HUES48 (cell line): ENCODE results near the gene CNGA3.

Experiments
- H3K27ac ChIP-seq: one replicate; pipeline ENCODE4 v1.7.0; 2013; ENCODE audit warnings: low read depth, low read length, inconsistent platforms
- H3K27me3 ChIP-seq: 2 replicates; pipeline ENCODE4 v1.6.1; 2013; ENCODE audit warnings: mild to moderate bottlenecking, low read length; ENCODE audit not compliant: control insufficient read depth, insufficient read depth
- H3K36me3 ChIP-seq: 2 replicates; pipeline ENCODE4 v1.6.1; 2013; ENCODE audit warnings: low read length; ENCODE audit not compliant: control insufficient read depth, insufficient read depth
- H3K4me1 ChIP-seq: 2 replicates; pipeline ENCODE4 v1.6.1; 2013; ENCODE audit warnings: mild to moderate bottlenecking, low read length; ENCODE audit not compliant: control insufficient read depth, insufficient read depth
- H3K4me3 ChIP-seq: 2 replicates; pipeline ENCODE4 v1.5.1; 2013; ENCODE audit warnings: mild to moderate bottlenecking, low read depth, low read length
- H3K9ac ChIP-seq: 2 replicates; pipeline ENCODE4 v1.6.1; 2013; ENCODE audit warnings: mild to moderate bottlenecking, low read depth, low read length, moderate library complexity
- H3K9me3 ChIP-seq: 2 replicates; pipeline ENCODE4 v1.6.1; 2013; ENCODE audit warnings: low read length; ENCODE audit not compliant: control insufficient read depth, insufficient read depth

Gene CNGA3

DNA sequence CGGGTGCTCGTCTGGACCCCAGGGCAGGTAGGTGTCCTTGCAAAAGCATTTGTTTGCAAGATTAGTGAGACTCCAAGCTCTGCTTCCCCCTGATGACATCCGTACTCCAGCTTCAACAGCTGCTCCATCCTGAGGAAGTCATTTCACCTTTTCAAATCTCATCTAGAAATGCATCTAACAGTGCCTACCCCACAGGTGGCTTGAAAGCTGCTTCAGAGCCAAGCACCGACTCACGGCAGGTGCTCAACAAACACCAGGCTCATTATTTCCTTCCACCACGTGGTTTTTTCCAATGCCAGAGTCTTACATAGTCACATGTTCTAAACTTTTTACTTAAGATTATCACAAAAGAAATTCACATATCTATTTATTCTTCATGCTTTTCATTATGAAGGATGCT, 31.9 kb downstream of the CNGA3 start:
- Histone ChIP-seq H3K4me1 (peaks cover 5% of the 10 kb centered on the region; the same call in 1 of the 2 replicates), H3K9me3 (no peaks in the 10 kb centered on the region), H3K36me3 (no peaks in the 10 kb centered on the region), H3K9ac (no peak overlapping the region), H3K27me3 (peaks cover 4% of the 10 kb centered on the region; the same call in 1 of the 2 replicates), H3K4me3 (no peak overlapping the region), H3K27ac (no peak overlapping the region)

DNA sequence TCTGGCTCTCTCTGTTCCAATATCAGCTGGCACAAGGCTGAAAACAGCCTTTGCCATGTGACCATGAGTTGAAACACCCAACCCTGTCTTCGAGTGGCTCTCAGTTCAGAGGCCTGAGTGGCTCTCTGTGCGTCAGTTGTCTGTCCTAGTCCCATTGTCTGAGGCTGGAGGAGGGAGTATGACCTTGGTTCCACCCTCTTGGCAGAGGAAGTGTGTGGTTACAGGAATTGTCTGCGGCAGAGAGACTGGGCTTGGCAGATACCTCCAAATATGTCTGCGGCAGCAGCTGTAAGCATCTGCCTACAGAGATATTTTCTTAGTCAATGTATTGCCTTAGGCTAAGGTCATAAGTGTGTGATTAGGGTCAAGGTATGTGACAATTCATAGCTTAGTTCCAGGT, 32.6 kb downstream of the CNGA3 start:
- no peaks in the 10 kb centered on the region for H3K9me3 ChIP-seq
- H3K36me3 ChIP-seq, result no peaks in the 10 kb centered on the region
- no peak overlapping the region for H3K9ac ChIP-seq
- H3K4me3 ChIP-seq, result no peak overlapping the region
- H3K27me3 ChIP-seq, result peaks cover 4% of the 10 kb centered on the region; the same call in 1 of the 2 replicates
- H3K4me1 ChIP-seq, result peaks cover 9% of the 10 kb centered on the region; the same call in 1 of the 2 replicates
- no peak overlapping the region for H3K27ac ChIP-seq

DNA sequence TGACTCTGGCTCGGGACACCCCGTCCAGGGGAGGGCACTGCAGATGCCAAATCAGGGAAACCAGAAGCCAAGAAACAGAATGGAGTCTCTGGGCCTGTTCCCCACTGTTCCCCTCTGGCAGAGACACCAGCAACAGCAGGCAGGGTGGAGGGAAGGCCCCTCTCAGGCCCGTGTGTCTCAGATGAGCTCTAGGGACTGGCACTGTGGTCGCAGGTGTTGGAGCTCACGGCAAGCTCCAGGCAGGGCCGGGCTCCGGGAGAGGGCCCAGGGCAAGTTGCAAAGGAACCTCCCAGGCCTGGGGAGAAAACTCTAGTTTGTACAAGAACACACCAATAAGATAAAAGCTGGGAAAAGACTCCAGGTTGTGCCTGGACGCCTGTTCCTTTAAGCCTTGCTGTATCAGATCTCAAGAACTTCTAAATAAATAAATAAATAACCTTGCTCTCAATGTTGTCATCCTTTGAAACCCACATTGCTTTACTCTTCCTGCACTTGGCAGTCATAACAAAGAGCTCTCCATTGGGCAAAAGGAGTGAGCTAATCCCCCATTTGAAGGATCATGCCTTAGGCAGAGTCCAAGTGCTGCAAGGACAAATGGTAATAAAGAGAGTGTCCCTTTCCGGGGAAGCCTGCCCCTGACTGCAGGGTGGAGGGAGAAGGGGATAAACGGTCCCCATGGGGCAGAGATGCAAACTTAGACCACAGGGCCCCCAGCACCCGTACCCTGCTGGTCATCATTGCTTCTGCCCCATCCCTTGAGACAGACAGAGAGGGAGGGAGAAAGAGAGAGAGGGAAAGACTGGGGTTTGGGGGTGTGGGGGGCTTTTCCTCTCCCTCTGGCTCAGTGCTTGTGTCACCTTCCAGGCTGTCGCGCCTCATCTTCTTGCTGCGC, 33.3 kb downstream of the CNGA3 start:
- H3K27ac ChIP-seq, result no peak overlapping the region
- H3K36me3 ChIP-seq, result no peaks in the 10 kb centered on the region
- H3K9ac ChIP-seq, result no peak overlapping the region
- no peak overlapping the region for H3K4me3 ChIP-seq
- peaks cover 4% of the 10 kb centered on the region; the same call in 1 of the 2 replicates for H3K27me3 ChIP-seq
- H3K4me1 ChIP-seq, result peaks cover 9% of the 10 kb centered on the region; the same call in 1 of the 2 replicates
- H3K9me3 ChIP-seq, result no peaks in the 10 kb centered on the region

DNA sequence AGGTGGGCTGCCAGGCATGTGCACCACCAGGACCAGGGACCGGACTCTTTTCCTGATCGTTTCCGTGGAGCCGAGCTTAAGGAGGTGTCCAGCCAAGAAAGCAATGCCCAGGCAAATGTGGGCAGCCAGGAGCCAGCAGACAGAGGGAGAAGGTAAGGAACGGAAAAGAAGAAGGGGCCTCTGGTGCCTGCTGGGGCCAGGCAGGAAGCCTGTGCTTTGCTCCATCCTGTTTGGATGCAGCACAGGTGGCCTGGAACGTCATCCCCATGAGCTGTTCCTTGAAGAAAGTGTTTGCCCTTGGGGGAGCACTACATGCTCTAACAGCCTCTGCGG, 33.9 kb downstream of the CNGA3 start:
- no peaks in the 10 kb centered on the region for H3K36me3 ChIP-seq
- no peak overlapping the region for H3K9ac ChIP-seq
- H3K9me3 ChIP-seq, result no peaks in the 10 kb centered on the region
- H3K4me3 ChIP-seq, result no peak overlapping the region
- H3K4me1 ChIP-seq, result peaks cover 9% of the 10 kb centered on the region; the same call in 1 of the 2 replicates
- peaks cover 4% of the 10 kb centered on the region; the same call in 1 of the 2 replicates for H3K27me3 ChIP-seq
- no peak overlapping the region for H3K27ac ChIP-seq

DNA sequence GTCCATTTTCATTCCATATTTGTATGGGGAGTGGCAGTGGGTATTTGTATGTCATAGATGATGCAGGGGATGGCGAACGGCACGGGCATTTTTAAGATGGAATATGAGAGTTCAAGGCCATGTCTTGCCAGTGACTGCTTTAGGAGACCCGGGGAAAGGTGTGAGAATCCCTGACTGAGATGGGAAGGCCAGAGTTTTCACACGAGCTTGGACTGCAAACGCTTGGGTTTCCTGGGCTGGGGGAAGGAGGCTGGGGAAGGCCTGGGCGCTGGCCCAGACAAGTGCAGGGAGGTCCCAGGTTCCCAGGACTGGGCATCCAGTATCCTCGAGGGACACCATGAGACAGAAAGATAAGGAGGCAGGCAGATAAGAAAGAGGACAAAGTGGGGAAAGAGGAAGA, 35.2 kb downstream of the CNGA3 start:
- peaks cover 4% of the 10 kb centered on the region; the same call in 1 of the 2 replicates for H3K27me3 ChIP-seq
- no peak overlapping the region for H3K27ac ChIP-seq
- H3K36me3 ChIP-seq, result no peaks in the 10 kb centered on the region
- no peaks in the 10 kb centered on the region for H3K9me3 ChIP-seq
- H3K9ac ChIP-seq, result no peak overlapping the region
- peaks cover 9% of the 10 kb centered on the region; the same call in 1 of the 2 replicates for H3K4me1 ChIP-seq
- no peak overlapping the region for H3K4me3 ChIP-seq

DNA sequence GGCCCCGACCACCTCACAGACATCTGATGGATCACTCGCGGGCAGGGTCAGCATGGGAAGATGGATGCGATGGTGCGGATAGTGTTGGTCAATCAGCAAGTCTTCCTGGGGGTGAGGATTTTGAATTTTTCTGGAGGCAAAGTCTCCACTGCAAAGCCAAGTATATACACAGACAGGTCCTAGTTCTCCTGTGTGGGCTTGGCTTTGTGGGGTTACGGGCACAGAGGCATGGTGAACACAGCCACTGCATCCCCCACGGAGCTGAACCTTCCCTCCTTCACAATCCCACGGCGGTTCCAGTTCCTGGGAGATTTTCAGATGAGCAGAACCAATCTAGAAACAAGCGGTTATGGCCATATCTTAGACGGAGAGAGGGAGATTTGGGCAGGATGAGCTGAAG, 35.8 kb downstream of the CNGA3 start:
- H3K36me3 ChIP-seq, result no peaks in the 10 kb centered on the region
- H3K9me3 ChIP-seq, result no peaks in the 10 kb centered on the region
- H3K9ac ChIP-seq, result no peak overlapping the region
- H3K4me1 ChIP-seq, result peaks cover 9% of the 10 kb centered on the region; the same call in 1 of the 2 replicates
- no peak overlapping the region for H3K4me3 ChIP-seq
- no peaks in the 10 kb centered on the region for H3K27me3 ChIP-seq
- no peak overlapping the region for H3K27ac ChIP-seq

- no peak overlapping the region for H3K9ac ChIP-seq
- H3K27me3 ChIP-seq, result no peaks in the 10 kb centered on the region
- peak overlapping the region; percentile 16 for H3K27ac ChIP-seq
- no peak overlapping the region for H3K4me3 ChIP-seq
- peaks cover 9% of the 10 kb centered on the region; the same call in 1 of the 2 replicates for H3K4me1 ChIP-seq
- no peaks in the 10 kb centered on the region for H3K36me3 ChIP-seq
- H3K9me3 ChIP-seq, result no peaks in the 10 kb centered on the region
These were observed 36.5 kb downstream of the CNGA3 start for GRCh38 chr2:98382739-98383138.

DNA sequence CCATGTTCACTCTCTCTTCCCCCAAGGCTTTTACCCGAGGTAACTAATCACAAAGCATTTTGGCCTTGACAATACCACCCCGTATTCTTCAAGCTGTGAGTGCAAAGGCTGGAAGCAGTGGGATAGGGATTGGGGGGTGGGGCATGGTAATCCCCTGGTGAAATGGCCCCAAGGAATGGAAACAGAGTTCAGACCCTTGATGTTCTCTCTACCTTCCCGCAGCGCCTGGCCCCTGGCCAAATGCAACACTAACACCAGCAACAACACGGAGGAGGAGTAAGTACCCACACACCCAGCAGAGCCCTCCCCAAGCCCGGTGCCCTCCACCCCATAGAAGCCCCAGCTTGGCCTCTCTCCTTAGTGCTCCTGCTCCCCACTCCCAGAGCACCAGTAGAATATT, 36.9 kb downstream of the CNGA3 start:
- Histone ChIP-seq H3K36me3 (no peaks in the 10 kb centered on the region), H3K4me1 (peaks cover 9% of the 10 kb centered on the region; the same call in 1 of the 2 replicates), H3K9ac (no peak overlapping the region), H3K27ac (no peak overlapping the region), H3K9me3 (no peaks in the 10 kb centered on the region), H3K4me3 (no peak overlapping the region), H3K27me3 (no peaks in the 10 kb centered on the region)

- H3K36me3 ChIP-seq, result no peaks in the 10 kb centered on the region
- no peaks in the 10 kb centered on the region for H3K9me3 ChIP-seq
- H3K9ac ChIP-seq, result no peak overlapping the region
- H3K27me3 ChIP-seq, result no peaks in the 10 kb centered on the region
- peaks cover 9% of the 10 kb centered on the region; the same call in 1 of the 2 replicates for H3K4me1 ChIP-seq
- H3K27ac ChIP-seq, result no peak overlapping the region
- no peak overlapping the region for H3K4me3 ChIP-seq
These were observed 38.9 kb downstream of the CNGA3 start for GRCh38 chr2:98385050-98385699.

DNA sequence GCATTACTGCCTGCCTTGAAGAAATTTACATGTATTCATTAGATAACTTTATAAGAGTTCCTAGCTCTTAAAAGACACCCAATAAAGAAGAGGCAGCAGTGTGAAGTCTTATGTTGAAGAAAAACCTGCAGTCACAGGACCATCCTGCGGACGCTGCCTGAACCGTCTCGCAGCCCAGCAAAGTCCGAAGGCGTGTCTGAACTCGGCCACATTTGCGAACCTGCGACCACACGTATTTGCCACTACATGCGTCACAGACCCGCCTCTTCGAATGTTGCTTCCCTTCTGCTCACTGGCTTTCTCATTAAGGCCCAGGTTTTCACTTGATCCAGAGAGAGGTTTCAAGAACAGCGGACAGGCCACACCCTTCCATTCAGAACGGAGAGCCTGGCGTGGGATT, 41.2 kb downstream of the CNGA3 start:
- H3K27me3 ChIP-seq, result no peaks in the 10 kb centered on the region
- H3K36me3 ChIP-seq, result no peaks in the 10 kb centered on the region
- no peak overlapping the region for H3K27ac ChIP-seq
- H3K4me1 ChIP-seq, result peaks cover 9% of the 10 kb centered on the region; the same call in 1 of the 2 replicates
- no peak overlapping the region for H3K9ac ChIP-seq
- no peak overlapping the region for H3K4me3 ChIP-seq
- no peaks in the 10 kb centered on the region for H3K9me3 ChIP-seq

- Histone ChIP-seq H3K4me1 (peaks cover 4% of the 10 kb centered on the region; the same call in 1 of the 2 replicates), H3K9ac (no peak overlapping the region), H3K9me3 (no peaks in the 10 kb centered on the region), H3K4me3 (no peak overlapping the region), H3K27me3 (no peaks in the 10 kb centered on the region), H3K36me3 (no peaks in the 10 kb centered on the region), H3K27ac (no peak overlapping the region)
These were observed 41.8 kb downstream of the CNGA3 start for GRCh38 chr2:98388081-98388480.
